ENCODE results near the gene TMEM190.
"Not testable (repeated sequence)": the region's sequence is repeated elsewhere in the genome, so short reads cannot be mapped to it uniquely, and the experiment has no call there.

The TMEM190 gene

GRCh38 chr19:55391702-55392615 lies 15.3 kb downstream of the TMEM190 start:
- no peak for DNase-seq

- no peak for DNase-seq
These were observed 16.5 kb downstream of the TMEM190 start for GRCh38 chr19:55392820-55393761.

GRCh38 chr19:55398200-55398925 lies 21.7 kb downstream of the TMEM190 start:
- DNase-seq: no peak

- no peak for DNase-seq
These were observed 23.9 kb downstream of the TMEM190 start for GRCh38 chr19:55400281-55401087.

- DNase-seq: not testable (repeated sequence)
These were observed 24.8 kb downstream of the TMEM190 start for GRCh38 chr19:55401390-55401789.

GRCh38 chr19:55402509-55402908 lies 25.9 kb downstream of the TMEM190 start:
- DNase-seq: no peak

- DNase-seq: no peak
These were observed 29.0 kb downstream of the TMEM190 start for GRCh38 chr19:55405638-55406037.

- DNase-seq: no peak
These were observed 29.6 kb downstream of the TMEM190 start for GRCh38 chr19:55406091-55406825.

GRCh38 chr19:55406826-55407549 lies 30.4 kb downstream of the TMEM190 start:
- DNase-seq: no peak

- DNase-seq: not testable (repeated sequence)
These were observed 30.8 kb downstream of the TMEM190 start, which contains the start of gene UBE2S for GRCh38 chr19:55407550-55407799. TSS of gene UBE2S (minus strand) at chr19:55407788. CDS start at chr19:55407589, 199 bp downstream.

- DNase-seq: peak; percentile 90
These were observed 31.3 kb downstream of the TMEM190 start for GRCh38 chr19:55407800-55408532.

- no peak for DNase-seq
These were observed 31.9 kb downstream of the TMEM190 start for GRCh38 chr19:55408533-55408872.

- not testable (repeated sequence) for DNase-seq
These were observed 32.6 kb downstream of the TMEM190 start for GRCh38 chr19:55409179-55409578.

- no peak for DNase-seq
These were observed 33.5 kb downstream of the TMEM190 start for GRCh38 chr19:55410168-55410567.

- peak; percentile 47 for DNase-seq
These were observed 41.6 kb downstream of the TMEM190 start for GRCh38 chr19:55418185-55418584.

GRCh38 chr19:55419103-55419502 lies 42.5 kb downstream of the TMEM190 start:
- no peak for DNase-seq

- DNase-seq: no peak
These were observed 43.1 kb downstream of the TMEM190 start for GRCh38 chr19:55419624-55420236.

- DNase-seq: not testable (repeated sequence)
These were observed 44.7 kb downstream of the TMEM190 start for GRCh38 chr19:55421281-55421680.

GRCh38 chr19:55423225-55424005 lies 46.8 kb downstream of the TMEM190 start:
- no peak for DNase-seq
